ENCODE measurements around the gene API5. TPM values are rescaled to one million over a fixed set of nuclear protein-coding genes. Genes with fewer than 3 reads are reported as not detected.
"Not testable (repeated sequence)": the region's sequence is repeated elsewhere in the genome, so short reads cannot be mapped to it uniquely, and the experiment has no call there.

API5 gene
- total RNA-seq, 4 donors from 2014 or later = 57.8 to 75.3 (median 62.1) TPM

- Histone ChIP-seq H3K27me3 (no peaks in the 10 kb centered on the region), H3K9me3 (no peaks in the 10 kb centered on the region), H3K27ac (no peak overlapping the region), H3K36me3 (peaks cover 0 to 72% (median 3%) of the 10 kb centered on the region in 3 donors), H3K4me1 (no peaks in the 10 kb centered on the region), H3K4me3 (no peak overlapping the region)
- no peak for DNase-seq (ENCODE audit: low spot score in 2 of 2)
- no peak for TF ChIP-seq POLR2A (IDR thresholded peaks at IDR 0.05)
- no peak for TF ChIP-seq EP300 (IDR thresholded peaks at IDR 0.05)
- no peak for TF ChIP-seq CTCF (IDR thresholded peaks at IDR 0.05)
These were observed 29.4 kb downstream of the API5 start for GRCh38 chr11:43341159-43341558.

GRCh38 chr11:43351426-43351825 lies 39.6 kb downstream of the API5 start:
- H3K36me3 ChIP-seq; H3K27me3 ChIP-seq; H3K4me3 ChIP-seq; H3K27ac ChIP-seq; DNase-seq (ENCODE audit: low spot score in 2 of 2); H3K9me3 ChIP-seq; H3K4me1 ChIP-seq: not testable (repeated sequence)
- 55% methylated on average over 4 of the region's 17 CpGs; no CpG with 5 or more reads in 1 of the 2 donors for WGBS, 2 donors

- WGBS, 2 donors = 89 to 93% methylated on average over 4 of the region's 4 CpGs
- no peak overlapping the region for H3K4me3 ChIP-seq
- H3K4me1 ChIP-seq = peaks cover 0 to 8% (median 0%) of the 10 kb centered on the region in 4 donors
- H3K27ac ChIP-seq = no peak overlapping the region
- H3K9me3 ChIP-seq = no peaks in the 10 kb centered on the region
- no peaks in the 10 kb centered on the region for H3K27me3 ChIP-seq
- DNase-seq (ENCODE audit: low spot score in 2 of 2) = no peak
- no peaks in the 10 kb centered on the region for H3K36me3 ChIP-seq
- TF ChIP-seq CTCF (IDR thresholded peaks at IDR 0.05) = no peak
- no peak for TF ChIP-seq EP300 (IDR thresholded peaks at IDR 0.05)
These were observed 42.5 kb downstream of the API5 start for GRCh38 chr11:43354311-43354710.

- TF ChIP-seq CTCF (IDR thresholded peaks at IDR 0.05) = no peak
- no peak for TF ChIP-seq POLR2A (IDR thresholded peaks at IDR 0.05)
- no peak for TF ChIP-seq EP300 (IDR thresholded peaks at IDR 0.05)
- DNase-seq (ENCODE audit: low spot score in 2 of 2) = no peak
- H3K36me3 ChIP-seq = no peaks in the 10 kb centered on the region
These were observed 44.5 kb downstream of the API5 start for GRCh38 chr11:43356336-43356735.

GRCh38 chr11:43358279-43358800 lies 46.5 kb downstream of the API5 start:
- no peaks in the 10 kb centered on the region for H3K9me3 ChIP-seq
- H3K27ac ChIP-seq = peak overlapping the region; percentile 72 to 95 (median 90)
- H3K27me3 ChIP-seq = no peaks in the 10 kb centered on the region
- peak overlapping the region; percentile 77 to 98 (median 94) for H3K4me3 ChIP-seq
- H3K36me3 ChIP-seq = peaks cover 0 to 6% (median 0%) of the 10 kb centered on the region in 3 donors
- peaks cover 0 to 35% (median 13%) of the 10 kb centered on the region in 4 donors for H3K4me1 ChIP-seq
- WGBS, 2 donors = 3 to 4% methylated on average over 16 of the region's 16 CpGs
- TF ChIP-seq CTCF (IDR thresholded peaks at IDR 0.05) (no peak), EP300 (IDR thresholded peaks at IDR 0.05) (no peak), POLR2A (IDR thresholded peaks at IDR 0.05) (no peak)
- no peak for DNase-seq (ENCODE audit: low spot score in 2 of 2)

More at GRCh38 chr11:43356336-43356735, 44.5 kb downstream of the API5 start:
- Histone ChIP-seq H3K27ac (no peak overlapping the region), H3K27me3 (no peaks in the 10 kb centered on the region), H3K4me1 (peaks cover 0 to 26% (median 13%) of the 10 kb centered on the region in 4 donors), H3K4me3 (no peak overlapping the region), H3K9me3 (no peaks in the 10 kb centered on the region)
